ENCODE results near the gene OR4C5.
A peak's percentile ranks its signal among the peaks of the same experiment; 100 is the strongest.
"Not testable (repeated sequence)": the region's sequence is repeated elsewhere in the genome, so short reads cannot be mapped to it uniquely, and the experiment has no call there.

OR4C5 gene

DNA sequence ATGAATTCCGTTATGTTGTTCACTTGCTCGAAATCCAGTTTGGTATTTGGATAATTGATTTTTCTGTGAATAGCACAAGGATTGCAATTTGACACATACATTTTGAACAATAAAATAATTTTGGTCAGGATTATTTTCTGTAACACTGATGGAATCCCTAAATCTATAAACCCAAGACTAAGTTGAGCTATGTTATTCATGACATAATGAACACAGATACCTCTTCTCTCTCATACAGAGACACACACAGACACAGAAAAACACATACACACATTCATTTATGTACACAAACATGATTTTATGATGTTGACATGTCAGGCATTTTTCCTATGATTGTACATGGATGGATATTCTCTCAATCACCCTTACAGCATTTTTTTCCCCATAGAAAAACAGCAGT lies at the start of gene OR4C5:
TSS of gene OR4C5 (minus strand) at position 101 of the 400 bp plus-strand sequence. CDS start at position 101, 0 bp downstream.
- no peak for DNase-seq

GRCh38 chr11:48384670-48385069 lies 18.4 kb upstream of the OR4C5 start:
- no peak for DNase-seq

DNA sequence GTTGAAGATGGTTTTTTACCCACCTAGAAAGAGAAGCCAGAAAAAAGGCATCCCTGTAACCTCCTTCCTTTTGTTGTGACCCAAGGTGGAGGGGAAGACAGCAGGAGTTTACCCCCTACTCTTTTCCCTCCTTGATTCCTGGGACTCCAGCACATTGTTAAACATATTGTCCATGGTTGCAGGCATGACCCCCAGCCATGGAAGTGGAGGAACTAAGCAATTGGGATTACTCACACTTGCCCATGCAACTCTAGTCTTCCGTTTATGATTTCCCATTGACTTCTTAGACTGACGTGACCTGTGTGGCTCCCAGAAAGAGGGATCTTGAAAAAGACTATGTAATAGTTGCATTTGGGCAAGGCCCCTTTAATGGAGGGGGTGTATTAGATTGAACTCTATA lies 17.9 kb upstream of the OR4C5 start:
- DNase-seq: not testable (repeated sequence)

DNA sequence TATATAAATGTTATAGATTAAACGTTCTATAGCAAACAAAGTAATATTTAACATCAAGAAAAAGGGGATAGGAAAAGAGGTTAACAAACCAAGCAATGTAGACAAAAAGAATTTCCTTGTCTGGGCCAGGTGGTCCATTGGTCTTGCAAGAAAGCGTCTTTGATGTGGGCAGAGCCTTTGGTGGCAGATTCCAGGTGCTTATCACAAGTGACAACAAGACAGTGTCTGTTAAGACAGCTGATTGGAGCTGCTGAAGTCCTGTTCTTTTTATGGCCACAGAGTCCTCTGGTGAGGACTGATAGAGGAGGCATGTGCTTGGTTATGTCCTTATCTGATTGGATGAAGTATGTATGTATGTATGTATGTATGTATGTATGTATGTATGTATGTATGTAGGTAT lies 5.0 kb downstream of the OR4C5 start:
- not testable (repeated sequence) for DNase-seq

GRCh38 chr11:48354677-48355076 lies 11.6 kb downstream of the OR4C5 start:
- DNase-seq: no peak

GRCh38 chr11:48354013-48354412 lies 12.3 kb downstream of the OR4C5 start:
- no peak for DNase-seq

DNA sequence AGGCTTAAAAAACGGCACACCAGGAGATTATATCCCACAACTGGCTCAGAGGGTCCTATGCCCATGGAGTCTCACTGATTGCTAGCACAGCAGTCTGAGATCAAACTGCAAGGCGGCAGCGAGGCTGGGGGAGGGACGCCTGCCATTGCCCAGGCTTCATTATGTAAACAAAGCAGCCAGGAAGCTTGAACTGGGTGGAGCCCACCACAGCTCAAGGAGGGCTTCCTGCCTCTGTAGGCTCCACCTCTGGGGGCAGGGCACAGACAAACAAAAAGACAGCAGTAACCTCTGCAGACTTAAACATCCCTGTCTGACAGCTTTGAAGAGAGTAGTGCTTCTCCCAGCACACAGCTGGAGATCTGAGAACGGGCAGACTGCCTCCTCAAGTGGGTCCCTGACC lies 20.0 kb downstream of the OR4C5 start:
- peak in 1 of 2 donors; percentile 33 for DNase-seq

DNA sequence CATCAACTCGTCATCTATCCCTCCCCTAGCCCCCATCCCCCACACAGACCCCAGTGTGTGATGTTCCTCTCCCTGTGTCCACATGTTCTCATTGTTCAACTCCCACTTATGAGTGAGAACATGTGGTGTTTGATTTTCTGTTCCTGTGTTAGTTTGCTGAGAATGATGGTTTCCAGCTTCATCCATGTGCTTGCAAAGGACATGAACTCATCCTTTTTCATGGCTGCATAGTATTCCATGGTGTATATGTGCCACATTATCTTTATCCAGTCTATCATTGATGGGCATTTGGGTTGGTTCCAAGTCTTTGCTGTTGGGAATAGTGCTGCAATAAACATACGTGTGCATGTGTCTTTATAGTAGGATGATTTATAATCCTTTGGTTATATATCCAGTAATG lies 23.8 kb downstream of the OR4C5 start:
- DNase-seq: not testable (repeated sequence)

DNA sequence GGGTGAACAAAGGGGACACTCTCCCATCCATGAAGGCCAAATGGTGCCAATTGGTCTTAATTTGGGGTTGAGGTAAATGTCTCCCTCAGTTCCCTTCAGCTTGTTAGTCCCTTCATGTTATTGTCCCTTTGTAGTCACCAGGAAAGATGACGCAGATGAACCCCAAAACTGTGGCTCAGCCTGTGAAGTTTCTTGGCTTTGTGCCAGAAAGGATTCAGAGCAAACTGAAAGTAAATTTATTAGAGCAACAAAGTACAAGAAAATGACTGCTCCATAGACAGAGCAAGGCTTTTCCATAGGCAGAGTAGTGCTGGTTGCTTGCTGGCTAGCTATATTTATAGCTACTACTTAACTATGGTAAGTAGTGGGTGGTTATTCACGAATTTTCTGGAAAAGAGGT lies 24.8 kb downstream of the OR4C5 start:
- DNase-seq: peak in 1 of 2 donors; percentile 52

GRCh38 chr11:48324620-48325019 lies 41.6 kb downstream of the OR4C5 start, which contains the start of gene OR4C3:
OR4C3 (plus strand) TSS chr11:48324920; CDS start chr11:48325022, 102 bp downstream.
- not testable (repeated sequence) for DNase-seq

DNA sequence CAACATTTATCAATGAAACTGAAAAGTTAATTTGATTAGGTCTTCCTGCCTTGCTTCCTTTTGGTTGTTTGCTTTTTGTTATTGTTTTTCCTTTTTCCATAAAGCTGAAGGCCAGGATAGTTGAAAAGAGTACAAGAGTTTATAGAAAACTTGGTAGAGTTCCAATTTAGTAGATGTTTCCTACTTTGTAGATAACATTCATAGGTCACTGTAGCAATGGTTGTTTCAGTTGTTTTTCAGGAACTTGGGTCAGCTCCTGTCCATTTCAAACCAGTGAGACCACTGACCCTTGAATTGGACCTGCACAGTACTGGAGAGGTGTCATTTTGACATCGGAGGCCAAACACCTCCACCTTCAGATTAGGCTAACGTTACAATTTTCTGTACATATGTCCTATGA lies 46.5 kb downstream of the OR4C5 start:
- DNase-seq: not testable (repeated sequence)
